Activated CD8-positive, alpha-beta T cell treated with anti-CD3 and anti-CD28 coated beads for 36 hours (primary cell): ENCODE results near the gene GCNT2. TPM values are rescaled to one million over a fixed set of nuclear protein-coding genes. Genes with fewer than 3 reads are reported as not detected.
"Not testable (repeated sequence)": the region's sequence is repeated elsewhere in the genome, so short reads cannot be mapped to it uniquely, and the experiment has no call there.

ENCODE experiments used
- ATAC-seq: fragments of 200-7000 bp; cut with Tn5 transposase; one replicate; pipeline ENCODE4 v1.10.0; 2021; ENCODE audit warnings: mild to moderate bottlenecking, moderate library complexity
- CTCF ChIA-PET: fragments of 350-600 bp; sonication (Branson Sonifier 250); formaldehyde crosslinking; loops from one replicate; lab custom pipeline; 2021; ENCODE audit warnings: antibody characterized with exemption; lab: Charles Lee
- POLR2A ChIA-PET: fragments of 350-600 bp; sonication (Branson Sonifier 250); formaldehyde crosslinking; loops from one replicate; lab custom pipeline; 2021; ENCODE audit warnings: antibody characterized with exemption; lab: Charles Lee
- DNase-seq: peaks from one replicate; pipeline ENCODE4 v3.0.0-alpha.2; 2020
- H3K27ac Mint-ChIP-seq: one replicate; pipeline ENCODE4 v1.8.0; 2021; ENCODE audit warnings: mild to moderate bottlenecking, mixed read lengths
- H3K27me3 Mint-ChIP-seq: one replicate; pipeline ENCODE4 v1.8.0; 2021; ENCODE audit warnings: mixed read lengths
- H3K36me3 Mint-ChIP-seq: one replicate; pipeline ENCODE4 v1.8.0; 2021; ENCODE audit warnings: low read depth, mixed read lengths
- H3K4me1 Mint-ChIP-seq: one replicate; pipeline ENCODE4 v1.8.0; 2021; ENCODE audit warnings: low read depth, mixed read lengths
- H3K4me3 Mint-ChIP-seq: one replicate; pipeline ENCODE4 v1.8.0; 2021; ENCODE audit warnings: mild to moderate bottlenecking, moderate library complexity, mixed read lengths
- H3K9me3 Mint-ChIP-seq: one replicate; pipeline ENCODE4 v1.8.0; 2021; ENCODE audit warnings: mixed read lengths
- CTCF ChIP-seq: fragments of 200-600 bp; IDR thresholded peaks from one replicate; pipeline ENCODE4 v1.8.0; 2022; ENCODE audit warnings: antibody characterized with exemption, mild to moderate bottlenecking
- intact Hi-C: fragments of 100-400 bp; cut with micrococcal nuclease; formaldehyde crosslinking; loops from one replicate; pipeline ENCODE4 v1.10.0; 2022
- total RNA-seq, 2 experiments: library from RNA; stranded (reverse); gene quantifications; one replicate each; pipeline ENCODE4 v1.2.3, GENCODE V29; 2021

Gene GCNT2
- total RNA-seq, 2 experiments from 2014 or later = 2.3 to 2.7 TPM

DNA sequence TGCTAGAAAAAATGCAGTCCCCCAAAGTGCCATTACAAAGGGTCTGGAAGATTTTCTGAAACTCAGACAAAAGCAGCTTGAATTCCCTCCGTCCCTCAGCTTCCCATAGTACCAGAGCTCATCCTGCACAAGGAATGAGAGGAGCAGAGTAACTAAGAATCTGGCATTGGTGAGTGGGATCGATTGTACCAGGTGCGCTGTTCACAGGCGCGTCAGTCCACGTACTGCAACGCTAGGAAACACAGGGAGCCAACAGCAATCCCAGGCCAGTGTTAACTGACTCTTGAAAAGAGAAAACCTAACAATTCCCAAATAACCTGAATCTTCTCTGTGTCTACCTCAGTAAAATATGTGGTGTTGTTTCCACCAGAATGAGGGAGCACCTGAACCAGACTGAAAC, 77.9 kb downstream of the GCNT2 start:
- Mint-ChIP-seq H3K9me3 (no peaks in the 10 kb centered on the region), H3K4me3 (no peak overlapping the region), H3K36me3 (no peaks in the 10 kb centered on the region), H3K4me1 (no peaks in the 10 kb centered on the region), H3K27me3 (no peaks in the 10 kb centered on the region), H3K27ac (no peak overlapping the region)
- TF ChIP-seq CTCF = no peak
- ATAC-seq = no peak
- POLR2A ChIA-PET = interaction anchor here (0.6 kb wide), 1 partner anchor 47 kb away, joined by 3 read pairs; no protein-coding TSS in a partner anchor
- CTCF ChIA-PET = no interaction called here
- intact Hi-C loops = no loop called here
- no peak for DNase-seq

DNA sequence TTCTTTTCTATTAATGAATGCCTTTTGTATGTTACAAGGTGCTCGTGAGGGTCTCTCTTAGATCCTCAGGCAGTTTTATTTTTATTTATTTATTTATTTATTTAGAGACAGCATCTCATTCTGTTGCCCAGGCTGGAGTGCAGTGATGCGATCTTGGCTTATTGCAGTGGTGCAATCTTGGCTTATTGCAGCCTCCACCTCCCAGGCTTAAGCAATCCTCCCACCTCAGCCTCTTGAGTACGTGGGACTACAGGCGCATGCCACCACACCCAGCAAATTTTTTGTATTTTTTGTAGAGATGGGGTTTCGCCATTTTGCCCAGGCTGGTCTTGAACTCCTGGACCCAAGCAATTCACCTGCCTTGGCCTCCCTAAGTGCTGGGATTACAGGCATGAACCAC, 79.5 kb downstream of the GCNT2 start:
- CTCF ChIA-PET, H3K27ac Mint-ChIP-seq, DNase-seq, H3K9me3 Mint-ChIP-seq, ATAC-seq, H3K36me3 Mint-ChIP-seq, H3K4me1 Mint-ChIP-seq, POLR2A ChIA-PET, H3K27me3 Mint-ChIP-seq, intact Hi-C loops, H3K4me3 Mint-ChIP-seq: not testable (repeated sequence)

DNA sequence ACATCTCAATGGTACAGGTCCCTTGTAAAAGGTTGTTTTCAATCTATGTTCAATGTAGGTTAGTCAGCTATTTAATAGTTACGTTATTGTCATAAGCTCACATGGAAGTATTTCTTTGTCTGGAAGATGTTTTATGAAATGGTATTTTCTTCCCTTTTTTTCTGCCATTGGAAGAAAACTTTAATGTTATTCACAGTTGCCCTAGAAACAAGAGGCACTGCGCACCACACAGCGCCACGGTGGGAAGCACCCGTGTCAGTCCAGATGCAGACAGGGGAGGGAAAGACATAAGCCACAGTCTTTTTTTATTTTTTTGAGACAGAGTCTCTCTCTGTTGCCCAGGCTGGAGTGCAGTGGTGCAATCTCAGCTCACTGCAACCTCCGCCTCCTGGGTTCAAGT, 82.1 kb downstream of the GCNT2 start:
- POLR2A ChIA-PET = no interaction called here
- TF ChIP-seq CTCF = no peak
- Mint-ChIP-seq H3K9me3 (no peaks in the 10 kb centered on the region), H3K27ac (no peak overlapping the region), H3K36me3 (no peaks in the 10 kb centered on the region), H3K4me3 (no peak overlapping the region), H3K27me3 (no peaks in the 10 kb centered on the region), H3K4me1 (no peaks in the 10 kb centered on the region)
- ATAC-seq (no peak), DNase-seq (no peak)
- intact Hi-C loops = no loop called here
- CTCF ChIA-PET = no interaction called here

GRCh38 chr6:10609038-10609437, 87.9 kb downstream of the GCNT2 start:
- no peak overlapping the region for H3K27ac Mint-ChIP-seq
- ChIA-PET CTCF (interaction anchor here (1.8 kb wide), 1 partner anchor 9 kb away, joined by 7 read pairs; no protein-coding TSS in a partner anchor), POLR2A (interaction anchor here (1.1 kb wide), 1 partner anchor 101 kb away, joined by 3 read pairs; no protein-coding TSS in a partner anchor)
- H3K36me3 Mint-ChIP-seq = peaks cover 4% of the 10 kb centered on the region
- H3K9me3 Mint-ChIP-seq = peaks cover 5% of the 10 kb centered on the region
- intact Hi-C loops = no loop called here
- DNase-seq (no peak), ATAC-seq (no peak)
- no peak for TF ChIP-seq CTCF
- H3K27me3 Mint-ChIP-seq = no peaks in the 10 kb centered on the region
- H3K4me3 Mint-ChIP-seq = no peak overlapping the region
- H3K4me1 Mint-ChIP-seq = no peaks in the 10 kb centered on the region

- H3K9me3 Mint-ChIP-seq = peaks cover 5% of the 10 kb centered on the region
- no peak overlapping the region for H3K27ac Mint-ChIP-seq
- H3K27me3 Mint-ChIP-seq = no peaks in the 10 kb centered on the region
- H3K36me3 Mint-ChIP-seq = peaks cover 4% of the 10 kb centered on the region
- no peak for ATAC-seq
- POLR2A ChIA-PET = interaction anchor here (1.1 kb wide), 1 partner anchor 100 kb away, joined by 3 read pairs; no protein-coding TSS in a partner anchor
- no peaks in the 10 kb centered on the region for H3K4me1 Mint-ChIP-seq
- no peak for DNase-seq
- intact Hi-C loops = no loop called here
- H3K4me3 Mint-ChIP-seq = no peak overlapping the region
- CTCF ChIA-PET = interaction anchor here (1.8 kb wide), 1 partner anchor 8 kb away, joined by 7 read pairs; no protein-coding TSS in a partner anchor
- no peak for TF ChIP-seq CTCF
Measured at GRCh38 chr6:10610289-10610688, 89.1 kb downstream of the GCNT2 start.
